Neural cell (in vitro differentiated cells): ENCODE data around the gene TCP11. TPM values are rescaled to one million over a fixed set of nuclear protein-coding genes. Genes with fewer than 3 reads are reported as not detected.

Experiments used
- H2AFZ ChIP-seq: fragments of 200-600, 300-800 bp; sonication (generic), shearing (Covaris generic); 2 replicates; pipeline ENCODE4 v1.6.0; 2014; ENCODE audit warnings: low read depth, mild to moderate bottlenecking, antibody characterized with exemption, low read length, moderate library complexity
- H3F3A ChIP-seq: fragments of 200-600 bp; shearing (Covaris generic); 2 replicates; pipeline ENCODE4 v1.6.1; 2016; ENCODE audit warnings: mild to moderate bottlenecking, moderate library complexity, mixed read lengths, antibody characterized with exemption, low read length; ENCODE audit not compliant: insufficient read depth, poor library complexity, severe bottlenecking
- H3K27ac ChIP-seq: fragments of 200-600, 300-800 bp; sonication (generic), shearing (Covaris generic); 2 replicates; pipeline ENCODE4 v1.5.1; 2014; ENCODE audit warnings: mild to moderate bottlenecking, low read length, moderate library complexity
- H3K27me3 ChIP-seq: fragments of 300-800, 200-600 bp; sonication (generic), shearing (Covaris generic); 2 replicates; pipeline ENCODE4 v1.6.0; 2014; ENCODE audit warnings: mild to moderate bottlenecking, low read depth, low read length, moderate library complexity; ENCODE audit not compliant: insufficient read depth
- H3K36me3 ChIP-seq: fragments of 300-800, 200-600 bp; sonication (generic), shearing (Covaris generic); 2 replicates; pipeline ENCODE4 v1.5.1; 2014; ENCODE audit warnings: mild to moderate bottlenecking, antibody characterized with exemption, low read length, moderate library complexity; ENCODE audit not compliant: insufficient read depth
- H3K4me2 ChIP-seq: fragments of 300-800, 200-600 bp; sonication (generic), shearing (Covaris generic); 2 replicates; pipeline ENCODE4 v1.6.0; 2014; ENCODE audit warnings: mild to moderate bottlenecking, low read length
- H3K4me3 ChIP-seq: fragments of 300-800, 200-600 bp; sonication (generic), shearing (Covaris generic); 2 replicates; pipeline ENCODE4 v1.5.1; 2014; ENCODE audit warnings: mild to moderate bottlenecking, low read length, moderate library complexity
- H3K79me2 ChIP-seq: fragments of 200-600 bp; shearing (Covaris generic); replicated peaks from 2 replicates; pipeline ENCODE4 v1.6.0; 2014; ENCODE audit warnings: mild to moderate bottlenecking, low read length, moderate library complexity; ENCODE audit not compliant: insufficient read depth
- H3K9ac ChIP-seq: fragments of 300-800, 200-600 bp; sonication (generic), shearing (Covaris generic); 2 replicates; pipeline ENCODE4 v1.6.1; 2016; ENCODE audit warnings: mild to moderate bottlenecking, low read length, mixed read lengths
- H3K9me2 ChIP-seq: fragments of 200-600 bp; shearing (Covaris generic); 2 replicates; pipeline ENCODE4 v1.6.1; 2016; ENCODE audit warnings: mild to moderate bottlenecking, low read length, mixed read lengths; ENCODE audit not compliant: insufficient read depth
- H3K9me3 ChIP-seq: fragments of 200-600, 300-800 bp; sonication (generic), shearing (Covaris generic); 2 replicates; pipeline ENCODE4 v1.6.1; 2016; ENCODE audit warnings: mild to moderate bottlenecking, mixed run types, low read length, moderate library complexity, mixed read lengths
- H4K20me1 ChIP-seq: fragments of 200-600 bp; shearing (Covaris generic); 2 replicates; pipeline ENCODE4 v1.6.1; 2016; ENCODE audit warnings: mild to moderate bottlenecking, mixed run types; ENCODE audit not compliant: insufficient read depth
- EP300 ChIP-seq: fragments of 450-650 bp; conservative IDR thresholded peaks from 2 replicates; pipeline ENCODE4 v1.6.1; 2014; ENCODE audit warnings: antibody characterized with exemption, mild to moderate bottlenecking, moderate library complexity; ENCODE audit not compliant: poor library complexity, severe bottlenecking
- EZH2 ChIP-seq: fragments of 200-600, 300-800 bp; shearing (Covaris generic), sonication (generic); IDR thresholded peaks from 2 replicates; pipeline ENCODE4 v1.6.1; 2014; ENCODE audit warnings: antibody characterized with exemption, low read length, borderline replicate concordance, mild to moderate bottlenecking; ENCODE audit not compliant: insufficient read depth, poor library complexity, severe bottlenecking
- POLR2AphosphoS5 ChIP-seq: IDR thresholded peaks from 2 replicates; pipeline ENCODE4 v1.6.1; 2012
- RAD21 ChIP-seq: fragments of 450-650 bp; conservative IDR thresholded peaks from 2 replicates; pipeline ENCODE4 v1.6.1; 2014; ENCODE audit warnings: antibody characterized with exemption, mild to moderate bottlenecking, moderate library complexity
- REST ChIP-seq: IDR thresholded peaks from 2 replicates; pipeline ENCODE4 v1.6.1; 2012; ENCODE audit warnings: borderline replicate concordance
- SMC3 ChIP-seq: fragments of 450-650 bp; conservative IDR thresholded peaks from 2 replicates; pipeline ENCODE4 v1.6.1; 2014; ENCODE audit warnings: antibody characterized with exemption, mild to moderate bottlenecking, moderate library complexity; ENCODE audit not compliant: poor library complexity
- TAF1 ChIP-seq: IDR thresholded peaks from 2 replicates; pipeline ENCODE4 v1.6.1; 2012; ENCODE audit warnings: low read depth
- polyA plus RNA-seq: library from polyadenylated mRNA; depleted of rRNA; stranded (reverse); fragments of >200 nt; gene quantifications from 2 replicates; pipeline ENCODE4 v1.2.3, GENCODE V29; 2014
- TF ChIP-seq, protein P1 (sequence below): fragments of 450-650 bp; IDR thresholded peaks from 2 replicates; pipeline ENCODE4 v1.5.1; 2014; ENCODE audit warnings: antibody characterized with exemption, mild to moderate bottlenecking, moderate library complexity; ENCODE audit not compliant: poor library complexity, severe bottlenecking

The TCP11 gene
- polyA plus RNA-seq, 1 donor from 2014 or later, result not detected

DNA sequence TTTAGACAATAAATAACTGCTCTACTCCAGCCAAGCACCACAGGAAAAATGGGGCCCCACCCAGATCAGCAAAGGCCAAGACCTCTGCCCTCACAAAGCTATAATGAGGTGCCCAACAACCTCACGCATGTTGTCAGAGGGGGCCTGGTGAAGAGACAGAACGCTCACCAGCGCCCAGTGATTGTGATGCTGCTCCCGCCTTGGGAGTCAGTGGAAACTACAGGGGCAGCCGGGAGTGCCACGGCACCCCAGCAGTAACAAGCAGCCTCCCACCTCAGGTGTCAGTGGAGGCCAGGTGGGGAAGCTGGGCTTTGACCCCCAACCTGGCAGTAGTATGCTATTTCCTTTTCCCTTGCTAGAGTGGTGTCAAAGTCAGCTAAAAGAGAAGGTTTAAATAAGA is 47.4 kb downstream of the TCP11 start:
- H3K36me3 ChIP-seq, result no peaks in the 10 kb centered on the region
- TF ChIP-seq EP300 (no peak), REST (no peak), POLR2AphosphoS5 (no peak), EZH2 (no peak), SMC3 (no peak), RAD21 (no peak), TAF1 (no peak)
- TF ChIP-seq, protein P1, sequence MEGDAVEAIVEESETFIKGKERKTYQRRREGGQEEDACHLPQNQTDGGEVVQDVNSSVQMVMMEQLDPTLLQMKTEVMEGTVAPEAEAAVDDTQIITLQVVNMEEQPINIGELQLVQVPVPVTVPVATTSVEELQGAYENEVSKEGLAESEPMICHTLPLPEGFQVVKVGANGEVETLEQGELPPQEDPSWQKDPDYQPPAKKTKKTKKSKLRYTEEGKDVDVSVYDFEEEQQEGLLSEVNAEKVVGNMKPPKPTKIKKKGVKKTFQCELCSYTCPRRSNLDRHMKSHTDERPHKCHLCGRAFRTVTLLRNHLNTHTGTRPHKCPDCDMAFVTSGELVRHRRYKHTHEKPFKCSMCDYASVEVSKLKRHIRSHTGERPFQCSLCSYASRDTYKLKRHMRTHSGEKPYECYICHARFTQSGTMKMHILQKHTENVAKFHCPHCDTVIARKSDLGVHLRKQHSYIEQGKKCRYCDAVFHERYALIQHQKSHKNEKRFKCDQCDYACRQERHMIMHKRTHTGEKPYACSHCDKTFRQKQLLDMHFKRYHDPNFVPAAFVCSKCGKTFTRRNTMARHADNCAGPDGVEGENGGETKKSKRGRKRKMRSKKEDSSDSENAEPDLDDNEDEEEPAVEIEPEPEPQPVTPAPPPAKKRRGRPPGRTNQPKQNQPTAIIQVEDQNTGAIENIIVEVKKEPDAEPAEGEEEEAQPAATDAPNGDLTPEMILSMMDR, result no peak
- H4K20me1 ChIP-seq, result no peaks in the 10 kb centered on the region
- no peak overlapping the region for H3K4me2 ChIP-seq
- H3K79me2 ChIP-seq, result no peaks in the 10 kb centered on the region
- no peak overlapping the region for H3K4me3 ChIP-seq
- no peaks in the 10 kb centered on the region for H3K9me2 ChIP-seq
- no peaks in the 10 kb centered on the region for H3F3A ChIP-seq
- H3K9ac ChIP-seq, result no peak overlapping the region
- no peaks in the 10 kb centered on the region for H3K9me3 ChIP-seq
- H3K27ac ChIP-seq, result no peak overlapping the region
- no peak overlapping the region for H2AFZ ChIP-seq
- no peaks in the 10 kb centered on the region for H3K27me3 ChIP-seq

DNA sequence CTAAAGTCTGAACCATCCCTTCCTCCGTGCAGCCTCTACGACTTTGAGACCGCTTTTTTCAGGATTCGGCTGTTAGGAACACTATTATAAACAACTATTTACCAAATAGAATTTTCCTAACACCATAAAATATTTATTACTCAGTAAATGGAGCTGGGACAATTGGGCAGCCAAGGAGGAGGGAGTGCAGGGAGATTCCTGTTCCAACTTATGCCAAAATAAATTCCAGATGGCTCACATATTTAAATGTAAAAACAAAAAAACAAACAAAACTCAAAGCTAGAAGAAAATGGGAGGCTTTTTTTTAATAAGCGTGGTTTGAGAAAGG is 48.1 kb downstream of the TCP11 start:
- no peaks in the 10 kb centered on the region for H3K36me3 ChIP-seq
- H3K27ac ChIP-seq, result no peak overlapping the region
- H3K9me2 ChIP-seq, result no peaks in the 10 kb centered on the region
- H3K4me3 ChIP-seq, result no peak overlapping the region
- H3K79me2 ChIP-seq, result no peaks in the 10 kb centered on the region
- TF ChIP-seq POLR2AphosphoS5 (no peak), TAF1 (no peak), EP300 (no peak), REST (no peak), RAD21 (no peak), SMC3 (no peak)
- no peaks in the 10 kb centered on the region for H3K9me3 ChIP-seq
- H3K27me3 ChIP-seq, result no peaks in the 10 kb centered on the region
- no peaks in the 10 kb centered on the region for H4K20me1 ChIP-seq
- H3F3A ChIP-seq, result no peaks in the 10 kb centered on the region
- no peak overlapping the region for H3K9ac ChIP-seq
- no peak overlapping the region for H3K4me2 ChIP-seq
- no peak overlapping the region for H2AFZ ChIP-seq
